DMS79 treated with DMSO at 0.1 percent for 48 hours (cell line): ENCODE measurements around the gene CERS6.

Experiments used
- DNase-seq: peaks from one replicate; lab custom pipeline; 2025; lab: John Stamatoyannopoulos, UW

Gene CERS6

GRCh38 chr2:168801961-168802858 is 346.1 kb downstream of the CERS6 start, which contains the start of gene NOSTRIN:
TSS of gene NOSTRIN (plus strand) at chr2:168802637. CDS start at chr2:168802647, 10 bp downstream.
- no peak for DNase-seq

DNA sequence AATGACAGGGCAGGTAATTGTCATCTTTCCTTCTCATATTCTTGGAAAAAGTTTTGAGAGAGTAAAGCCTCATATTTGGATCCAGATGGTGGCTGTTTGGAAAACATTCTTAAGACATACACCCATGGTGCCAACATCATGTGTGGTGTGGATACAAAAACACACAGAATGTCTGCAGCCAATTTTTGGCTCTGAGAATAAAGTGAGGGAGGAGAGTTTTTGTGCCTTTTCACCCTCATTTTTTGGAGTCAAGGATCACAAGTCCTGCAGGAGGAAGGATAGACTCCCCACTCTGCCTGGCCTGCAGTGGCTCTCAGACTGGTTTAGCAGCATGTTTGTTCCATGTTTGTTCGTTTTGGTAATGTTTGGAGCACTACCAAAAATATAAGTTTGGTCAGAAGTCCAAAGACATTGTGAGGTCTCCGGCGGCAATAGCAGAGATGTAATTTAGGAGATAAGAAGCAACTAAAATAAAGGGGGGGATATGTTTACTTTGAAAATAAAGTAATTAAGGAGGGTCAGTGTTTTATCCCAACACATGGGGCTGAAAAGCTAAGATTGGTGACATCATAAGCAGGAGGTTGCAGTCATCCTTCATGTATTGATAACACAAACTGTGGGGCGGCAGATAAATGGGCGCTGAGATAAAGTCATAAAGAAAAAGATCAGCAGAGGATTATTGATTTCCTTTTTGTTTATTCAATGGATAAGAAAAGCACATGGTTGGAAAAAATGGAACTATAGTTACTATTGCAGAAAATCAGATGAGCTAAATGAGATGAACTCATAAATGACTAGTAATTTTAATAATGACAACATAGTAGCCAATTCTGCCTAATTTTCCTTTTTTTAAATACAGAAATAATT is 347.0 kb downstream of the CERS6 start:
- no peak for DNase-seq

- no peak for DNase-seq
Observed at GRCh38 chr2:168804214-168804613, 348.1 kb downstream of the CERS6 start.

- no peak for DNase-seq
Observed at GRCh38 chr2:168805615-168806014, 349.5 kb downstream of the CERS6 start.

GRCh38 chr2:168809537-168809936 is 353.5 kb downstream of the CERS6 start:
- no peak for DNase-seq

DNA sequence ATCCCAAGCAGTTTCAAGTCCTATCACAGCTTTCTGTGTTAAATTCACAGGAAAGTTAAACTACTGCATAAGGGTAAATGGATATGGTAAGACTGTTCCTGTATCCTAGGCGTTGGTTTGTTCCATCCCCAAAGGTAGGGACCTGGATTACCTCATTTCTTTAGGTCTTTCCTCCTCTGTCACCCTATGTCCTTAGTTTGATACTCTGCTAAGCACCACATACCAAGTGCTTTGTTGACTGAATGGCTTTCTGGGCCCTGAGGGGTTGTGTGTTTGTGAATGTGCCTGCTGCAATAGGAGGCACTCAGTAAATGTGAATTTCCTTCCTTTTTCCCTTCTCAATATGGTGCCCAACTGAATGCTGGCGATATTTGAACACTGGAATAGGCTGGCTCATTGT is 354.2 kb downstream of the CERS6 start:
- DNase-seq: no peak

- no peak for DNase-seq
Observed at GRCh38 chr2:168811696-168812095, 355.6 kb downstream of the CERS6 start.

DNA sequence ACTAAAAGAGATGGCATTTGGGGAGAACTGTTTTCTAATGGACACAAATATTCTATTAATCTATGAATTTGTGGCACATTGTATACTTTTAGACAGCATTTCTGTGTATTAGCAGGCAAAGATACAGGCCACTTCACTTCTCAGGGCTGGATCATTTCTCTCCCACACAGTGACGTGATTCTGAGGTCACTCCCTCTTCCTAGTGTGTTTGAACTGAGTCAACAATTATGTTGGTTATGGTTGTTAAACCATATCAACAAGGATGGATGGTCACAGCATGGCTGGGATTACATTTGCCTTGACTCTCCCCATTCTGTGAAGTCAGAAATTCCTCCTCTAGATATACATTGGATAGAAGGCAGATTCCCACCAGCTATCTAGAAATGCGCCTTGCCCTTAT is 358.0 kb downstream of the CERS6 start:
- DNase-seq: no peak

- peak; percentile 47 for DNase-seq
Observed at GRCh38 chr2:168814939-168815907, 359.2 kb downstream of the CERS6 start.

DNA sequence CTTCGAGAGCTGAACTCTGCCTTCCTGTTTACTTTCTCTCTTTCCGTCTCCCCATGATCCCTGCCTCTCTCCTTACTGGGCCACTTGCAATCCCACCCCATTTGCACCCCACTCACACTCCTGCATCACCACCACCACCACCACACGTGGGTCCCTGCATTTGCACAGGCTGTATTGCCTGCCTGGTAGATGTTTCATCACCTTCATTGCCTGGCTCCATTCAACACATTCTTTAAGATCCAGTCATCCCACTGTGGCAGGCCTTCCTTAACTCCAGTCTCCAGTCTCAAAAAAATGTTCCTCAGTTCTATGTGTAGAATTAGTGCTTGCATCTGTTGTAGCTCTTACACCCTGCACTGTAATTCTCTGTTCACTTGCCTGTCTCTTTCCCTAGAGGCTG is 360.3 kb downstream of the CERS6 start:
- no peak for DNase-seq

- DNase-seq: no peak
Observed at GRCh38 chr2:168819050-168819715, 363.1 kb downstream of the CERS6 start.

GRCh38 chr2:168819829-168820489 is 363.9 kb downstream of the CERS6 start:
- DNase-seq: no peak

DNA sequence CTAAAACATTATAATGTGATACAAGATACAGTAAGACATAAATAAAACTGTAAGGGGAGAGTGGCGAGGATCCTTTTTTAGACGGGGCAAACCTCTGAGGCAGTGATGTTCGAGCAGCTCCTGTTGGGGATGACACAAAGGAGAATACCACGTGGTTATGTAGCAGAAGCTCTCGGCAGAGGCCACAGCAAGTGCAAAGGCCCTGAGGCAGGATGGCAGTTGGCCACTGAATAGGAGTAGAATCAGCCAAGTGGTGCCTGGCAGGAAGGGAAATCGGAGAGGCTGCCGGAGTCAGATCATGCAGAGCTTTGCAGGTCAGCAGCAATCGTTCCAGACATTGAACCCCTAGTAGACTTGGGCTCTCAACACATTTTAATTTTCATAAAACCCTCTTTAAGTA is 365.5 kb downstream of the CERS6 start:
- DNase-seq: no peak

DNA sequence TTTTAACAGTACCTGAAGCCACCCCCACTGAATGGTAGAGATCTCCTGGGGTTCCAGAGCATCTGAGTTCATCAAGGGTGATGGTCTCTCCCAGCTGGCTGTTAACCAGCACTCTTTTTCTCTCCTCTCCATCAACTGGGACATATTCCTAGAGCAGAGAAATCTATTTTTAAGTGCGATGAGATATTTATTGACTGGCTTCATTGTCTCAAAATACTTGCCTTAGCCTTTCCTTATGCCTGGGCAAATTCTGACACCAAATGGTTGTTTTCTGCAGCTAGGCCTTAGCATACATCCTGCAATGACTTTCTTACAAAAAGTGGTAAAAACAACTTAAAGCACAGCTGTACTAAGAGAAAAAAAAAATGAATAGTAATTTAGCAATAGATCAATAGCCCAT is 365.9 kb downstream of the CERS6 start:
- DNase-seq: no peak
